GM12878 (cell line): ENCODE results near the gene TTC23. TPM values are rescaled to one million over a fixed set of nuclear protein-coding genes. Genes with fewer than 3 reads are reported as not detected.

ENCODE experiments used
- ATAC-seq: fragments of 200-7000 bp; cut with Tn5 transposase; 3 replicates; pipeline ENCODE4 v1.9.1; 2020; ENCODE audit warnings: mild to moderate bottlenecking, moderate library complexity
- BruUV-seq: library from RNA; stranded (reverse); fragments of 400-500 nt; replicated peaks from 2 replicates; lab custom pipeline; 2021; lab: Mats Ljungman, UMichigan
- CTCF ChIA-PET: fragments of 300-600 bp; sonication (Branson Sonifier 250); formaldehyde crosslinking; extraction: SDS; loops from one replicate; lab custom pipeline; 2021; ENCODE audit warnings: inconsistent platforms; lab: Yijun Ruan, JAX
- POLR2A ChIA-PET: fragments of 350-600 bp; formaldehyde crosslinking; extraction: SDS; loops from one replicate; lab custom pipeline; 2021; ENCODE audit warnings: inconsistent platforms; lab: Charles Lee
- RAD21 ChIA-PET: fragments of 300-600 bp; sonication (Branson Sonifier 250); formaldehyde crosslinking; loops from one replicate; lab custom pipeline; 2023; ENCODE audit warnings: antibody characterized with exemption; ENCODE audit not compliant: unreplicated experiment; lab: Charles Lee
- SMC1A ChIA-PET: fragments of 300-600 bp; sonication (Branson Sonifier 250); formaldehyde crosslinking; loops from one replicate; lab custom pipeline; 2023; ENCODE audit not compliant: unreplicated experiment, uncharacterized antibody; lab: Charles Lee
- DNase-seq: peaks from one replicate; pipeline ENCODE4 v3.0.0-alpha.2; 2011; ENCODE audit warnings: low read depth, low spot score
- FAIRE-seq: peaks from 3 replicates; lab custom pipeline; 2011; peaks lifted over from hg19 to GRCh38; lab: Jason Lieb, UNC
- H2AFZ ChIP-seq: 2 replicates; pipeline ENCODE4 v1.6.0; 2011; ENCODE audit warnings: low read depth, low read length, control low read depth; ENCODE audit not compliant: control insufficient read depth
- H3K27ac ChIP-seq: 2 replicates; pipeline ENCODE4 v1.5.1; 2011; ENCODE audit warnings: control low read depth; ENCODE audit not compliant: control insufficient read depth, insufficient read depth
- H3K27me3 ChIP-seq, 2 experiments: replicated peaks in 1 of 2; 2 replicates each; pipeline versions ENCODE4 v1.6.0 to v1.6.1; 2011; ENCODE audit warnings: low read length in 1 of 2; ENCODE audit not compliant: control insufficient read depth in 2 of 2, insufficient read depth in 2 of 2
- H3K36me3 ChIP-seq, 2 experiments: 2 replicates each; pipeline ENCODE4 v1.5.1; 2011; ENCODE audit warnings: low read length in 1 of 2; ENCODE audit not compliant: control insufficient read depth in 2 of 2, insufficient read depth in 2 of 2
- H3K4me1 ChIP-seq: 2 replicates; pipeline ENCODE4 v1.6.1; 2011; ENCODE audit warnings: mild to moderate bottlenecking, low read length, moderate library complexity, mixed read lengths; ENCODE audit not compliant: control insufficient read depth, insufficient read depth
- H3K4me2 ChIP-seq: 2 replicates; pipeline ENCODE4 v1.6.0; 2011; ENCODE audit warnings: control low read depth; ENCODE audit not compliant: control insufficient read depth, insufficient read depth
- H3K4me3 ChIP-seq: fragments of 200-600 bp; sonication (generic); 2 replicates; pipeline ENCODE4 v1.5.1; 2016
- H3K79me2 ChIP-seq: 2 replicates; pipeline ENCODE4 v1.6.0; 2011; ENCODE audit warnings: low read length; ENCODE audit not compliant: control insufficient read depth, insufficient read depth
- H3K9ac ChIP-seq: 2 replicates; pipeline ENCODE4 v1.8.0; 2011; ENCODE audit warnings: low read length, control low read depth, mixed read lengths; ENCODE audit not compliant: control insufficient read depth, insufficient read depth
- H3K9me3 ChIP-seq: replicated peaks from 3 replicates; pipeline ENCODE4 v1.5.1; 2011; ENCODE audit warnings: mild to moderate bottlenecking, low read length; ENCODE audit not compliant: control insufficient read depth, insufficient read depth
- H4K20me1 ChIP-seq: 2 replicates; pipeline ENCODE4 v1.6.0; 2011; ENCODE audit not compliant: control insufficient read depth, insufficient read depth
- CREB1 ChIP-seq: IDR thresholded peaks from 2 replicates; pipeline ENCODE4 v1.6.1; 2012; ENCODE audit warnings: low read depth, mild to moderate bottlenecking, inconsistent platforms
- DPF2 ChIP-seq: fragments of 450-650 bp; IDR thresholded peaks from 2 replicates; pipeline ENCODE4 v1.6.1; 2017; ENCODE audit warnings: mild to moderate bottlenecking
- EGR1 ChIP-seq, 2 experiments: IDR thresholded peaks; 1 replicate in 1 of 2; 2 replicates in 1 of 2; pipeline ENCODE4 v1.6.1; 2011 to 2012; ENCODE audit warnings: low read depth in 2 of 2, low read length in 2 of 2, borderline replicate concordance in 1 of 2, mild to moderate bottlenecking in 1 of 2, moderate library complexity in 1 of 2
- ETV6 ChIP-seq, 2 experiments: fragments of 450-650 bp in 1 of 2; IDR thresholded peaks in 1 of 2; conservative IDR thresholded peaks in 1 of 2; 2 replicates each; pipeline ENCODE4 v1.6.1; 2014; ENCODE audit warnings: antibody characterized with exemption in 1 of 2, borderline replicate concordance in 1 of 2, low read depth in 1 of 2, mild to moderate bottlenecking in 1 of 2, moderate library complexity in 1 of 2
- IKZF1 ChIP-seq: fragments of 450-650 bp; conservative IDR thresholded peaks from 2 replicates; pipeline ENCODE4 v1.6.1; 2017; ENCODE audit warnings: antibody characterized with exemption, mild to moderate bottlenecking
- IRF4 ChIP-seq: IDR thresholded peaks from 2 replicates; pipeline ENCODE4 v1.6.1; 2011; ENCODE audit warnings: low read depth, low read length
- NFIC ChIP-seq: IDR thresholded peaks from 2 replicates; pipeline ENCODE4 v1.6.1; 2012; ENCODE audit warnings: low read depth, mild to moderate bottlenecking, inconsistent platforms, low read length, moderate library complexity
- RBBP5 ChIP-seq: fragments of 200-600 bp; sonication (generic); conservative IDR thresholded peaks from 2 replicates; pipeline ENCODE4 v1.6.1; 2016
- RUNX3 ChIP-seq: IDR thresholded peaks from 2 replicates; pipeline ENCODE4 v1.6.1; 2012; ENCODE audit warnings: low read length, inconsistent platforms
- TAF1 ChIP-seq: IDR thresholded peaks from 2 replicates; pipeline ENCODE4 v1.6.1; 2011; ENCODE audit warnings: mild to moderate bottlenecking, low read depth, low read length, borderline replicate concordance
- ZNF207 ChIP-seq: fragments of 450-650 bp; IDR thresholded peaks from 2 replicates; pipeline ENCODE4 v1.6.1; 2014; ENCODE audit warnings: antibody characterized with exemption, mild to moderate bottlenecking, borderline replicate concordance
- WGBS: methylation state at CpG from one replicate; pipeline ENCODE4 v1.1.6; 2016; ENCODE audit warnings: low lambda C conversion rate; ENCODE audit not compliant: insufficient replicate concordance, insufficient coverage; ENCODE audit errors: missing lambda C conversion rate; 5-methylcytosine and 5-hydroxymethylcytosine counted together
- in situ Hi-C: fragments of 300-500 bp; cut with MboI; formaldehyde crosslinking; loops from 9 replicates; pipeline ENCODE4 v1.14.3; 2018; ENCODE audit warnings: mixed read lengths
- intact Hi-C: fragments of 100-400 bp; cut with micrococcal nuclease; formaldehyde crosslinking; loops from one replicate; pipeline ENCODE4 v1.14.2; 2022; ENCODE audit not compliant: unreplicated experiment
- polyA plus RNA-seq, 11 experiments: library from polyadenylated mRNA; depleted of rRNA in 4 of 11; unstranded in 6 of 11; stranded (reverse) in 5 of 11; fragments of >200 nt; fragmentation: Nextera tagmentation in 4 of 11; fragmentation: Illumina TruSeq in 1 of 11; extraction: Ambion mirVana in 4 of 11; extraction: Trizol in 1 of 11; gene quantifications; 1 replicate in 1 of 11; 2 replicates in 10 of 11; pipeline versions ENCODE4 v1.2.1 to v1.2.3, GENCODE V29; 2011 to 2016; ENCODE audit warnings: inconsistent platforms in 2 of 11, missing spikeins in 2 of 11, low read depth in 1 of 11
- total RNA-seq, 4 experiments: library from RNA; depleted of rRNA in 3 of 4; stranded (reverse); fragments of >200 nt in 3 of 4; fragmentation: Illumina TruSeq in 1 of 4; extraction: Trizol in 1 of 4; gene quantifications; 2 replicates each; pipeline versions ENCODE4 v1.2.1 to v1.2.3, GENCODE V29; 2013 to 2021
- TF ChIP-seq, protein P1 (sequence below): IDR thresholded peaks from 2 replicates; pipeline ENCODE4 v1.6.1; 2011; ENCODE audit warnings: mild to moderate bottlenecking, low read depth, low read length, moderate library complexity; ENCODE audit not compliant: insufficient replicate concordance
- TF ChIP-seq, protein P2 (sequence below): IDR thresholded peaks from 2 replicates; pipeline ENCODE4 v1.6.1; 2012; ENCODE audit warnings: improper control_type of control experiment, low read depth, low read length; ENCODE audit not compliant: insufficient replicate concordance
- TF ChIP-seq, protein P3 (sequence below): fragments of 450-650 bp; formaldehyde crosslinking; IDR thresholded peaks from 2 replicates; pipeline ENCODE4 v1.4.0; 2022; ENCODE audit warnings: mild to moderate bottlenecking, moderate library complexity

Gene TTC23
- total and polyA plus RNA-seq, 10 of the 15 experiments (the other 5 are each of a cell fraction or from before 2014, with no cell fraction given) = 1.2 to 9.0 (median 6.5) TPM

DNA sequence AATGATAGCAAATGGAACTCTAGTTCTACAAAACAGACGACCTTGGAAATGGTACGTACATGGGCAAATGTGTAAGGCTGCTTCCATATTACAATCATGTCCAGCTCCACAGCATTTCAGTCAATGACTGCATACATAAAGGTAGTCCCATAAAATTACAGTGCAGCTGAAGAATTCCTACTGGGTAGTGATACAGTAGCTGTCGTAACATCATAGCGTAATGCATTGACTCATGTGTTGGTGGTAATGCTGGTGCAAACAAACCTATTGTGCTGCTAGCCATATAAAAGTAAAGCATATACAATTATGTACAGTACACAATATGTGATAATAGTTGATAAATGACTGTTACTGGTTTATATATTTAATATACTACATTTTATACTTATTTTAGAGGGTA lies 18.5 kb downstream of the TTC23 start:
- H3K4me1 ChIP-seq = no peaks in the 10 kb centered on the region
- H2AFZ ChIP-seq = no peak overlapping the region
- H3K4me3 ChIP-seq = no peak overlapping the region
- no TSS peak for BruUV-seq
- H3K9ac ChIP-seq = no peak overlapping the region
- WGBS = 94% methylated on average over 4 of the region's 4 CpGs
- POLR2A ChIA-PET = no interaction called here
- H3K27me3 ChIP-seq = no peaks in the 10 kb centered on the region
- FAIRE-seq = no peak
- intact Hi-C loops = no loop called here
- SMC1A ChIA-PET = no interaction called here
- CTCF ChIA-PET = interaction anchor here (0.7 to 1.0 kb wide), 2 partner anchors 17 to 56 kb away, joined by 3 read pairs; no protein-coding TSS in a partner anchor
- no peak overlapping the region for H3K27ac ChIP-seq
- H3K36me3 ChIP-seq = peaks cover 0 to 4% of the 10 kb centered on the region in 2 experiments; a peak in 1 of 4 replicates
- RAD21 ChIA-PET = no interaction called here
- H4K20me1 ChIP-seq = no peaks in the 10 kb centered on the region
- in situ Hi-C loops = no loop called here
- H3K79me2 ChIP-seq = no peaks in the 10 kb centered on the region
- ATAC-seq = no peak
- no peak overlapping the region for H3K4me2 ChIP-seq
- no peaks in the 10 kb centered on the region for H3K9me3 ChIP-seq
- DNase-seq = no peak
- TF ChIP-seq NFIC (no peak), CREB1 (no peak), RBBP5 (no peak), ZNF207 (no peak), IKZF1 (no peak), ETV6 (conservative IDR thresholded peaks at IDR 0.05 in 1 of 2, IDR thresholded peaks at IDR 0.05 in 1 of 2; ENCODE audit: borderline replicate concordance in 1 of 2, low read depth in 1 of 2) (no peak), RUNX3 (no peak), DPF2 (no peak), TAF1 (no peak), IRF4 (no peak), EGR1 (IDR thresholded peaks at IDR 0.05; ENCODE audit: borderline replicate concordance in 1 of 2, low read depth in 2 of 2, low read length in 2 of 2) (no peak)
- TF ChIP-seq, protein P1, sequence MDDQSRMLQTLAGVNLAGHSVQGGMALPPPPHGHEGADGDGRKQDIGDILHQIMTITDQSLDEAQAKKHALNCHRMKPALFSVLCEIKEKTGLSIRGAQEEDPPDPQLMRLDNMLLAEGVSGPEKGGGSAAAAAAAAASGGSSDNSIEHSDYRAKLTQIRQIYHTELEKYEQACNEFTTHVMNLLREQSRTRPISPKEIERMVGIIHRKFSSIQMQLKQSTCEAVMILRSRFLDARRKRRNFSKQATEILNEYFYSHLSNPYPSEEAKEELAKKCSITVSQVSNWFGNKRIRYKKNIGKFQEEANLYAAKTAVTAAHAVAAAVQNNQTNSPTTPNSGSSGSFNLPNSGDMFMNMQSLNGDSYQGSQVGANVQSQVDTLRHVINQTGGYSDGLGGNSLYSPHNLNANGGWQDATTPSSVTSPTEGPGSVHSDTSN = no peak
- TF ChIP-seq, protein P2, sequence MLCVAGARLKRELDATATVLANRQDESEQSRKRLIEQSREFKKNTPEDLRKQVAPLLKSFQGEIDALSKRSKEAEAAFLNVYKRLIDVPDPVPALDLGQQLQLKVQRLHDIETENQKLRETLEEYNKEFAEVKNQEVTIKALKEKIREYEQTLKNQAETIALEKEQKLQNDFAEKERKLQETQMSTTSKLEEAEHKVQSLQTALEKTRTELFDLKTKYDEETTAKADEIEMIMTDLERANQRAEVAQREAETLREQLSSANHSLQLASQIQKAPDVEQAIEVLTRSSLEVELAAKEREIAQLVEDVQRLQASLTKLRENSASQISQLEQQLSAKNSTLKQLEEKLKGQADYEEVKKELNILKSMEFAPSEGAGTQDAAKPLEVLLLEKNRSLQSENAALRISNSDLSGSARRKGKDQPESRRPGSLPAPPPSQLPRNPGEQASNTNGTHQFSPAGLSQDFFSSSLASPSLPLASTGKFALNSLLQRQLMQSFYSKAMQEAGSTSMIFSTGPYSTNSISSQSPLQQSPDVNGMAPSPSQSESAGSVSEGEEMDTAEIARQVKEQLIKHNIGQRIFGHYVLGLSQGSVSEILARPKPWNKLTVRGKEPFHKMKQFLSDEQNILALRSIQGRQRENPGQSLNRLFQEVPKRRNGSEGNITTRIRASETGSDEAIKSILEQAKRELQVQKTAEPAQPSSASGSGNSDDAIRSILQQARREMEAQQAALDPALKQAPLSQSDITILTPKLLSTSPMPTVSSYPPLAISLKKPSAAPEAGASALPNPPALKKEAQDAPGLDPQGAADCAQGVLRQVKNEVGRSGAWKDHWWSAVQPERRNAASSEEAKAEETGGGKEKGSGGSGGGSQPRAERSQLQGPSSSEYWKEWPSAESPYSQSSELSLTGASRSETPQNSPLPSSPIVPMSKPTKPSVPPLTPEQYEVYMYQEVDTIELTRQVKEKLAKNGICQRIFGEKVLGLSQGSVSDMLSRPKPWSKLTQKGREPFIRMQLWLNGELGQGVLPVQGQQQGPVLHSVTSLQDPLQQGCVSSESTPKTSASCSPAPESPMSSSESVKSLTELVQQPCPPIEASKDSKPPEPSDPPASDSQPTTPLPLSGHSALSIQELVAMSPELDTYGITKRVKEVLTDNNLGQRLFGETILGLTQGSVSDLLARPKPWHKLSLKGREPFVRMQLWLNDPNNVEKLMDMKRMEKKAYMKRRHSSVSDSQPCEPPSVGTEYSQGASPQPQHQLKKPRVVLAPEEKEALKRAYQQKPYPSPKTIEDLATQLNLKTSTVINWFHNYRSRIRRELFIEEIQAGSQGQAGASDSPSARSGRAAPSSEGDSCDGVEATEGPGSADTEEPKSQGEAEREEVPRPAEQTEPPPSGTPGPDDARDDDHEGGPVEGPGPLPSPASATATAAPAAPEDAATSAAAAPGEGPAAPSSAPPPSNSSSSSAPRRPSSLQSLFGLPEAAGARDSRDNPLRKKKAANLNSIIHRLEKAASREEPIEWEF = no peak
- TF ChIP-seq, protein P3, sequence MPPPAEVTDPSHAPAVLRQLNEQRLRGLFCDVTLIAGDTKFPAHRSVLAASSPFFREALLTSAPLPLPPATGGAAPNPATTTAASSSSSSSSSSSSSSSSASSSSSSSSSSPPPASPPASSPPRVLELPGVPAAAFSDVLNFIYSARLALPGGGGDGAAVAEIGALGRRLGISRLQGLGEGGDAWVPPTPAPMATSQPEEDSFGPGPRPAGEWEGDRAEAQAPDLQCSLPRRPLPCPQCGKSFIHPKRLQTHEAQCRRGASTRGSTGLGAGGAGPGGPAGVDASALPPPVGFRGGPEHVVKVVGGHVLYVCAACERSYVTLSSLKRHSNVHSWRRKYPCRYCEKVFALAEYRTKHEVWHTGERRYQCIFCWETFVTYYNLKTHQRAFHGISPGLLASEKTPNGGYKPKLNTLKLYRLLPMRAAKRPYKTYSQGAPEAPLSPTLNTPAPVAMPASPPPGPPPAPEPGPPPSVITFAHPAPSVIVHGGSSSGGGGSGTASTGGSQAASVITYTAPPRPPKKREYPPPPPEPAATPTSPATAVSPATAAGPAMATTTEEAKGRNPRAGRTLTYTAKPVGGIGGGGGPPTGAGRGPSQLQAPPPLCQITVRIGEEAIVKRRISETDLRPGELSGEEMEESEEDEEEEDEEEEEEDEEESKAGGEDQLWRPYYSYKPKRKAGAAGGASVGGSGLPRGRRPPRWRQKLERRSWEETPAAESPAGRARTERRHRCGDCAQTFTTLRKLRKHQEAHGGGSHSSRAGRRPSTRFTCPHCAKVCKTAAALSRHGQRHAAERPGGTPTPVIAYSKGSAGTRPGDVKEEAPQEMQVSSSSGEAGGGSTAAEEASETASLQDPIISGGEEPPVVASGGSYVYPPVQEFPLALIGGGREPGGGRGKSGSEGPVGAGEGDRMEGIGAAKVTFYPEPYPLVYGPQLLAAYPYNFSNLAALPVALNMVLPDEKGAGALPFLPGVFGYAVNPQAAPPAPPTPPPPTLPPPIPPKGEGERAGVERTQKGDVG (CRISPR knock-in tag) = no peak
